Tibial nerve (tissue), 4 donors: ENCODE measurements around the gene ANKRD22. TPM values are rescaled to one million over a fixed set of nuclear protein-coding genes. Genes with fewer than 3 reads are reported as not detected.

ENCODE experiments used
- DNase-seq, 2 donors: peaks; one replicate each; pipeline ENCODE4 v3.0.0-alpha.2; 2019; ENCODE audit warnings: low spot score in 2 of 2
- H3K27ac ChIP-seq, 4 donors: fragments of 200-600 bp; sonication (generic) in 3 of 4; one replicate each; pipeline ENCODE4 v1.5.1; 2017 to 2019; ENCODE audit warnings: mild to moderate bottlenecking in 1 of 4
- H3K27me3 ChIP-seq, 2 donors: fragments of 200-600 bp; sonication (generic) in 1 of 2; one replicate each; pipeline versions ENCODE4 v1.5.1 to v1.6.0; 2017 to 2019
- H3K36me3 ChIP-seq, 3 donors: fragments of 200-600 bp; sonication (generic); one replicate each; pipeline ENCODE4 v1.5.1; 2018 to 2019
- H3K4me1 ChIP-seq, 4 donors: fragments of 200-600 bp; sonication (generic) in 3 of 4; one replicate each; pipeline ENCODE4 v1.5.1; 2017 to 2019
- H3K4me3 ChIP-seq, 4 donors: fragments of 200-600 bp; sonication (generic) in 3 of 4; one replicate each; pipeline ENCODE4 v1.5.1; 2017 to 2019; ENCODE audit warnings: mild to moderate bottlenecking in 1 of 4, moderate library complexity in 1 of 4
- H3K9me3 ChIP-seq, 4 donors: fragments of 200-600 bp; sonication (generic) in 3 of 4; one replicate each; pipeline ENCODE4 v1.5.1; 2017 to 2019
- EP300 ChIP-seq, 2 donors: sonication (generic); formaldehyde crosslinking; IDR thresholded peaks; one replicate each; pipeline ENCODE4 v1.6.1; 2017; ENCODE audit warnings: antibody characterized with exemption in 2 of 2, mild to moderate bottlenecking in 1 of 2
- POLR2A ChIP-seq, 2 donors: fragments of 450-650 bp; IDR thresholded peaks; one replicate each; pipeline ENCODE4 v1.6.1; 2017; ENCODE audit warnings: antibody characterized with exemption in 2 of 2, mild to moderate bottlenecking in 2 of 2, moderate library complexity in 2 of 2
- WGBS, 2 donors: methylation state at CpG; one replicate each; pipeline ENCODE4 v1.1.5; 2018; 5-methylcytosine and 5-hydroxymethylcytosine counted together
- total RNA-seq, 4 donors: library from RNA; depleted of rRNA; stranded (reverse); fragments of >200 nt; gene quantifications; one replicate each; pipeline ENCODE4 v1.1.0, GENCODE V29; 2016
- TF ChIP-seq, protein P1 (sequence below), 5 experiments: fragments of 200-600 bp in 3 of 5; fragments of 450-650 bp in 2 of 5; sonication (generic) in 3 of 5; IDR thresholded peaks; one replicate each; pipeline ENCODE4 v1.5.1; 2016 to 2019; ENCODE audit warnings: antibody characterized with exemption in 5 of 5, mild to moderate bottlenecking in 3 of 5, moderate library complexity in 2 of 5

ANKRD22 gene
- total RNA-seq, 4 donors from 2014 or later, result not detected

DNA sequence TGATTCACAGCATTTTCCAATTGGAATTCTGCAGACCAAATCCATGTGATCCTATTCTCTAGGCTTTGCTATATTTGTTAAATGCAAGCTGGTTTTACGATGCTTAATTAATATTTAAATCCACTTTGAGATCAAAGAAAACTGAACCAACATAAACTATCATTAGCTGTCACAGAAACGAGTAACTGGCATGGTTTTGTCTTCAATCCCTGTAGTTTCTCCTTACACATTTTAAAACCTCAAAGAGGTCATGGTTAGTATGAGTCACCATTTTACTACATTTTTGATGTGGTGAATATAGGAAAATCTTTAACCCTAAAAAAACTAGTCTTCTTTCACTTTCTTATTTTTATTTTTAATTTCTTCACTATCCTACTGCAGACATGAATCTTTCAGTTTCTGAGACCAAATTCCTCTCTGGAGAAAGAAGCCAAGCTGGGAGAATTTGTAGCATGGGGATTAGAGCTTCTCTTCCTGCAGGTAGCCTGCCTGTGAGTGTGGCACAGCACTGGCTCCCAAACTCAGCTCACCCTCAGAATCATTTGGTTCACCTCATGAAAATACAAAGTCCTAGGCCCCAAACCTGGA is 57.8 kb downstream of the ANKRD22 start:
- Histone ChIP-seq H3K4me3 (no peak overlapping the region), H3K27me3 (no peaks in the 10 kb centered on the region), H3K4me1 (no peaks in the 10 kb centered on the region), H3K9me3 (no peaks in the 10 kb centered on the region), H3K27ac (no peak overlapping the region), H3K36me3 (no peaks in the 10 kb centered on the region)
- no peak for DNase-seq
- 45 to 57% methylated on average over 2 of the region's 2 CpGs for WGBS, 2 donors
- TF ChIP-seq, protein P1, sequence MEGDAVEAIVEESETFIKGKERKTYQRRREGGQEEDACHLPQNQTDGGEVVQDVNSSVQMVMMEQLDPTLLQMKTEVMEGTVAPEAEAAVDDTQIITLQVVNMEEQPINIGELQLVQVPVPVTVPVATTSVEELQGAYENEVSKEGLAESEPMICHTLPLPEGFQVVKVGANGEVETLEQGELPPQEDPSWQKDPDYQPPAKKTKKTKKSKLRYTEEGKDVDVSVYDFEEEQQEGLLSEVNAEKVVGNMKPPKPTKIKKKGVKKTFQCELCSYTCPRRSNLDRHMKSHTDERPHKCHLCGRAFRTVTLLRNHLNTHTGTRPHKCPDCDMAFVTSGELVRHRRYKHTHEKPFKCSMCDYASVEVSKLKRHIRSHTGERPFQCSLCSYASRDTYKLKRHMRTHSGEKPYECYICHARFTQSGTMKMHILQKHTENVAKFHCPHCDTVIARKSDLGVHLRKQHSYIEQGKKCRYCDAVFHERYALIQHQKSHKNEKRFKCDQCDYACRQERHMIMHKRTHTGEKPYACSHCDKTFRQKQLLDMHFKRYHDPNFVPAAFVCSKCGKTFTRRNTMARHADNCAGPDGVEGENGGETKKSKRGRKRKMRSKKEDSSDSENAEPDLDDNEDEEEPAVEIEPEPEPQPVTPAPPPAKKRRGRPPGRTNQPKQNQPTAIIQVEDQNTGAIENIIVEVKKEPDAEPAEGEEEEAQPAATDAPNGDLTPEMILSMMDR (IDR thresholded peaks at IDR 0.05), result no peak
- TF ChIP-seq EP300 (IDR thresholded peaks at IDR 0.05), result no peak
- TF ChIP-seq POLR2A (IDR thresholded peaks at IDR 0.05), result no peak

DNA sequence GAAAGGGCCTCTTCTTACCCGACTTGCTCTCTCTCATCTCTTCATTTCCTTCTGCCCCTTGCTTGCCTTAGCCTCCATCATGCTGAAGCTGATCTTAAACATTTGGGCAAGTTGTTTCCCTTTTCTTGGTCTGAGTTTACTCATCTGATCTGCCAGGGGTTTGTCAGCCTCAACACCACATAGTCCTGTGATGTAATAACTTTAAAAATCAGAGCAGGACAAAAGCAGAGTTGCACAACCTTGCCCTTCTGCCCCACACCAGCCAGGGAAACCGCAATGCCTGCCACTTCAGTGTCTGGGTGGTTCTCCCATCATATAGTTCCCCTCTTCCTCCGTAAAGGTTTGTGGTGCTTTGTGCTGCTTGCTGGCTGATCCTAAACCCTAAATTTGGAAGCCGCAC is 59.0 kb downstream of the ANKRD22 start:
- H3K4me1 ChIP-seq, result no peaks in the 10 kb centered on the region
- H3K4me3 ChIP-seq, result no peak overlapping the region
- TF ChIP-seq, protein P1 (IDR thresholded peaks at IDR 0.05), result no peak
- peak in 1 of 2 donors; percentile 67 for TF ChIP-seq EP300 (IDR thresholded peaks at IDR 0.05)
- H3K36me3 ChIP-seq, result no peaks in the 10 kb centered on the region
- no peaks in the 10 kb centered on the region for H3K9me3 ChIP-seq
- H3K27me3 ChIP-seq, result no peaks in the 10 kb centered on the region
- WGBS, 2 donors, result 68 to 78% methylated on average over 4 of the region's 4 CpGs
- DNase-seq, result peak in 1 of 2 donors; percentile 21
- no peak overlapping the region for H3K27ac ChIP-seq

DNA sequence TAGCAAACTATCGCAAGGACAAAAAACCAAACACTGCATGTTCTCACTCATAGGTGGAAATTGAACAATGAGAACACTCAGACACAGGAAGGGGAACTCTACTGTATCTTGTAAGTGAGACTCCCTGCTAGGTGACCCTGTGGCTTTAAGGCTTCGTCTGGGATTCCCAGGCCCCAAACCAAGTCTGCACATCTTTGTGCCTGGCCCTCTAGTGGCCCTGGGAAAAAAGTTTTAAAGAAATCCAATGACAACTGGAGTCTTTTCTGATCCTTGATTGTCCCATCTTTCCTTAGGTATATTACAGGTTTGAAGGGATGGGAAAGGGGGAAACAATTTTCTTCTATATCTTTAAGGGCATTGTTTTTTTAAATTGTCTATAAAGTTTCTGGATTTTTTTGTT is 59.7 kb downstream of the ANKRD22 start:
- WGBS, 2 donors, result 52 to 57% methylated on average over 2 of the region's 2 CpGs

DNA sequence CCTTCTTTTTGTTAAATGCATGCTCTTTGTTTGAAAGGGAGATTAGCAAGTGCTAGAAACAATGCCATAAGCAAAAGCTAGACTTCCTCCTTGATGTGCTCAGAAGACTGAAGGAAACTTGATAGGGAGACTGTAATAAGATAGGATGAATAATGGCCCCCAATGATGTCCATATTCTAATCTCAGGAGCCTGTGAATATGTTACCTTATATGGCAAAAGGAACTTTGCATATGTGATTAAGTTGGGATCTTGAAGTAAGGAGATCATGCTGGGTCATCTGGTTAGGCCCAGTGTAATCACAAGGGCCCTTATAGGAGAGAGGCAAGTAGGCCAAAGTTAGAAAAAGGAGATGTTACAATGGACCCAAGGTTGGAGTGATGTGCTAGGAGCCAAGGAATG is 62.7 kb downstream of the ANKRD22 start:
- Histone ChIP-seq H3K36me3 (no peaks in the 10 kb centered on the region), H3K27me3 (no peaks in the 10 kb centered on the region), H3K4me3 (no peak overlapping the region), H3K4me1 (no peaks in the 10 kb centered on the region), H3K27ac (no peak overlapping the region), H3K9me3 (no peaks in the 10 kb centered on the region)
- no peak for DNase-seq
- TF ChIP-seq, protein P1 (IDR thresholded peaks at IDR 0.05), result no peak

More for the DNA sequence above, 59.7 kb downstream of the ANKRD22 start:
- Histone ChIP-seq H3K27me3 (no peaks in the 10 kb centered on the region), H3K27ac (no peak overlapping the region), H3K4me1 (no peaks in the 10 kb centered on the region), H3K9me3 (no peaks in the 10 kb centered on the region), H3K4me3 (no peak overlapping the region), H3K36me3 (no peaks in the 10 kb centered on the region)
- TF ChIP-seq EP300 (IDR thresholded peaks at IDR 0.05), result no peak
- TF ChIP-seq, protein P1 (IDR thresholded peaks at IDR 0.05), result peak in 2 of 5 experiments; percentile 15 to 25
- DNase-seq, result no peak

DNA sequence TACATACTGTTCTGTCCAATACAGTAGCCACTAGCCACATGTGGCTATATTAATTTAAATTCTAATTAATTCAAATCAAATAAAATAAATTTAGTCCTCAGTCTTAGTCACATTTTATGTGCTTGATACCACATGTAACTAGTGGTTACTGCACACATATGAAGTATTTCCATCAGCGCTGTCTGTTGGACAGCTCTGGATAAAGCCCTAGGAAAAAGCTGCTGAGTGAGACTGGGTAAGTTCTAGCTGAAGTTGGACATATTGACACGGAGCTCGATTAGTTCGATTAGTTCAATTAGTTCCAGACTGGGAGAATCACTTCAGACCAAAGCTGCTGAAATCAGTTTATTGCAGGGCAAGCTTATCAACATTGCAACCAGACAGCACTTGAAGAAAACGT is 64.2 kb downstream of the ANKRD22 start:
- no peak for DNase-seq
- Histone ChIP-seq H3K27me3 (no peaks in the 10 kb centered on the region), H3K27ac (no peak overlapping the region), H3K4me1 (no peaks in the 10 kb centered on the region), H3K36me3 (no peaks in the 10 kb centered on the region), H3K9me3 (no peaks in the 10 kb centered on the region), H3K4me3 (no peak overlapping the region)
- no peak for TF ChIP-seq EP300 (IDR thresholded peaks at IDR 0.05)
- TF ChIP-seq, protein P1 (IDR thresholded peaks at IDR 0.05), result no peak
- TF ChIP-seq POLR2A (IDR thresholded peaks at IDR 0.05), result no peak
- 66 to 69% methylated on average over 5 of the region's 5 CpGs for WGBS, 2 donors
